ENCODE data around the gene ALDH3A2.

ALDH3A2 gene

GRCh38 chr17:19642373-19642893 is 6.1 kb upstream of the ALDH3A2 start:
- no peak overlapping the region for H3K4me3 ChIP-seq (ENCODE audit: low read length)
- no peak for TF ChIP-seq CTCF (conservative IDR thresholded peaks at IDR 0.05; ENCODE audit: low read length)
- DNase-seq (ENCODE audit: low read depth), result no peak

- no peak for TF ChIP-seq CTCF (conservative IDR thresholded peaks at IDR 0.05; ENCODE audit: low read length)
- no peak overlapping the region for H3K4me3 ChIP-seq (ENCODE audit: low read length)
- DNase-seq (ENCODE audit: low read depth), result peak; percentile 62
These were observed 3.9 kb upstream of the ALDH3A2 start for GRCh38 chr17:19644493-19645210.

- H3K4me3 ChIP-seq (ENCODE audit: low read length), result no peak overlapping the region
- DNase-seq (ENCODE audit: low read depth), result no peak
- TF ChIP-seq CTCF (conservative IDR thresholded peaks at IDR 0.05; ENCODE audit: low read length), result peak; percentile 31
These were observed 2.8 kb upstream of the ALDH3A2 start for GRCh38 chr17:19645734-19646201.

- H3K4me3 ChIP-seq (ENCODE audit: low read length), result peak overlapping the region; percentile 93
- TF ChIP-seq CTCF (conservative IDR thresholded peaks at IDR 0.05; ENCODE audit: low read length), result no peak
- DNase-seq (ENCODE audit: low read depth), result peak; percentile 9
These were observed 1.5 kb upstream of the ALDH3A2 start for GRCh38 chr17:19646788-19647696.

- peak; percentile 75 for DNase-seq (ENCODE audit: low read depth)
- peak overlapping the region; percentile 93 for H3K4me3 ChIP-seq (ENCODE audit: low read length)
- TF ChIP-seq CTCF (conservative IDR thresholded peaks at IDR 0.05; ENCODE audit: low read length), result no peak
These were observed 665 bp upstream of the ALDH3A2 start for GRCh38 chr17:19647697-19648474.

- no peak for DNase-seq (ENCODE audit: low read depth)
- no peak for TF ChIP-seq CTCF (conservative IDR thresholded peaks at IDR 0.05; ENCODE audit: low read length)
- H3K4me3 ChIP-seq (ENCODE audit: low read length), result peak overlapping the region; percentile 93
These were observed 657 bp downstream of the ALDH3A2 start for GRCh38 chr17:19649274-19649541.
